DMS53 treated with DMSO at 0.1 percent for 48 hours (cell line): ENCODE results near the gene CARD10.
"Not testable (repeated sequence)": the region's sequence is repeated elsewhere in the genome, so short reads cannot be mapped to it uniquely, and the experiment has no call there.

Source experiments
- DNase-seq: peaks from one replicate; lab custom pipeline; 2025; ENCODE audit not compliant: unreplicated experiment; lab: John Stamatoyannopoulos, UW

Gene CARD10

GRCh38 chr22:37471727-37472417 is 47.3 kb downstream of the CARD10 start:
- DNase-seq = no peak

- DNase-seq = no peak
Measured at GRCh38 chr22:37470087-37470445, 49.1 kb downstream of the CARD10 start.

- no peak for DNase-seq
Measured at GRCh38 chr22:37469416-37470086, 49.7 kb downstream of the CARD10 start.

- not testable (repeated sequence) for DNase-seq
Measured at GRCh38 chr22:37468201-37468695, 51.0 kb downstream of the CARD10 start.

GRCh38 chr22:37467391-37467955 is 51.7 kb downstream of the CARD10 start:
- no peak for DNase-seq

GRCh38 chr22:37464181-37464580 is 55.0 kb downstream of the CARD10 start:
- DNase-seq = no peak

GRCh38 chr22:37462983-37463382 is 56.2 kb downstream of the CARD10 start:
- no peak for DNase-seq

GRCh38 chr22:37462436-37462835 is 56.8 kb downstream of the CARD10 start:
- no peak for DNase-seq

- DNase-seq = no peak
Measured at GRCh38 chr22:37461961-37462360, 57.3 kb downstream of the CARD10 start.

- no peak for DNase-seq
Measured at GRCh38 chr22:37460684-37461083, 58.5 kb downstream of the CARD10 start.

GRCh38 chr22:37459206-37459605 is 60.0 kb downstream of the CARD10 start:
- no peak for DNase-seq

GRCh38 chr22:37457093-37457893 is 61.9 kb downstream of the CARD10 start:
- DNase-seq = no peak

GRCh38 chr22:37456346-37456745 is 62.9 kb downstream of the CARD10 start:
- DNase-seq = no peak

- no peak for DNase-seq
Measured at GRCh38 chr22:37455896-37456295, 63.3 kb downstream of the CARD10 start.

- peak; percentile 10 for DNase-seq
Measured at GRCh38 chr22:37454857-37455686, 64.1 kb downstream of the CARD10 start.

- no peak for DNase-seq
Measured at GRCh38 chr22:37453696-37454095, 65.5 kb downstream of the CARD10 start.

- no peak for DNase-seq
Measured at GRCh38 chr22:37451218-37451617, 68.0 kb downstream of the CARD10 start.

- no peak for DNase-seq
Measured at GRCh38 chr22:37449331-37450001, 69.7 kb downstream of the CARD10 start.

- DNase-seq = no peak
Measured at GRCh38 chr22:37448516-37449127, 70.6 kb downstream of the CARD10 start.

GRCh38 chr22:37445501-37445900 is 73.7 kb downstream of the CARD10 start:
- no peak for DNase-seq
